NB4 (cell line): ENCODE measurements around the gene AIG1.
"Not testable (repeated sequence)": the region's sequence is repeated elsewhere in the genome, so short reads cannot be mapped to it uniquely, and the experiment has no call there.

ENCODE experiments used
- DNase-seq: peaks from one replicate; pipeline ENCODE4 v3.0.0; 2010; ENCODE audit warnings: low read depth
- H3K4me3 ChIP-seq: one replicate; pipeline ENCODE4 v1.5.1; 2011; ENCODE audit warnings: mild to moderate bottlenecking, low read depth, low read length, moderate library complexity
- MYC ChIP-seq: IDR thresholded peaks from 2 replicates; pipeline ENCODE4 v1.6.1; 2011; ENCODE audit warnings: low read depth, low read length
- POLR2A ChIP-seq: IDR thresholded peaks from 2 replicates; pipeline ENCODE4 v1.6.1; 2011; ENCODE audit warnings: mild to moderate bottlenecking; ENCODE audit not compliant: insufficient read length; ENCODE audit errors: extremely low read depth
- TF ChIP-seq, protein P1 (sequence below): IDR thresholded peaks from one replicate; pipeline ENCODE4 v1.5.1; 2012; ENCODE audit warnings: low read depth, low read length
- TF ChIP-seq, protein P2 (sequence below): IDR thresholded peaks from 2 replicates; pipeline ENCODE4 v1.6.1; 2011; ENCODE audit warnings: low read depth, low read length

Gene AIG1

DNA sequence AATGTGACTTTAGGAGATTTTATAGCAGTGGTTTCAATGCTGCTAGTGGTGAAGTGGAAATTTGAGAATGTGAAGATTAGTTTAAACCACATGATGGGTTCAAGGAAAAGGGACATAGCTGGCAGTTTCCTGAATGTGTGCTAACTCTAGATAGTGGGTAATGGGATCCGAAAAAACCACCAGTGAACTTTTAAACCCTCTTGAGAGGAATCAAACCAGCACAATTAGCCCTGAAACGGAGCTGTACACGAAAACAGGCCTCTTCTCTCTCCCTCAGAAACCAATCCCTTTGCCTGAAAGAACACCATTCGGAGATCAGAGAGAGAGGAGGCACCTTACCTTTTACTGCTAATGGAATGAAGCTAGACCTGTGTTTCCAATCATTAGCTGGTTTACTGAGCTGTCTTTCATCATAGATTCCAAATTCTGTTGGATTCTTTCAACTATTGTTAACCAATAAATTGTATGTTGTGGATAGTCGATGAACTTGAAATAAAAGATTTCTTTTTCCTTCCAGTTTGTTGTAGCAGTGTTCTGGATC is 103.9 kb downstream of the AIG1 start:
- no peak overlapping the region for H3K4me3 ChIP-seq
- DNase-seq = no peak
- TF ChIP-seq POLR2A = no peak
- no peak for TF ChIP-seq MYC
- TF ChIP-seq, protein P1, sequence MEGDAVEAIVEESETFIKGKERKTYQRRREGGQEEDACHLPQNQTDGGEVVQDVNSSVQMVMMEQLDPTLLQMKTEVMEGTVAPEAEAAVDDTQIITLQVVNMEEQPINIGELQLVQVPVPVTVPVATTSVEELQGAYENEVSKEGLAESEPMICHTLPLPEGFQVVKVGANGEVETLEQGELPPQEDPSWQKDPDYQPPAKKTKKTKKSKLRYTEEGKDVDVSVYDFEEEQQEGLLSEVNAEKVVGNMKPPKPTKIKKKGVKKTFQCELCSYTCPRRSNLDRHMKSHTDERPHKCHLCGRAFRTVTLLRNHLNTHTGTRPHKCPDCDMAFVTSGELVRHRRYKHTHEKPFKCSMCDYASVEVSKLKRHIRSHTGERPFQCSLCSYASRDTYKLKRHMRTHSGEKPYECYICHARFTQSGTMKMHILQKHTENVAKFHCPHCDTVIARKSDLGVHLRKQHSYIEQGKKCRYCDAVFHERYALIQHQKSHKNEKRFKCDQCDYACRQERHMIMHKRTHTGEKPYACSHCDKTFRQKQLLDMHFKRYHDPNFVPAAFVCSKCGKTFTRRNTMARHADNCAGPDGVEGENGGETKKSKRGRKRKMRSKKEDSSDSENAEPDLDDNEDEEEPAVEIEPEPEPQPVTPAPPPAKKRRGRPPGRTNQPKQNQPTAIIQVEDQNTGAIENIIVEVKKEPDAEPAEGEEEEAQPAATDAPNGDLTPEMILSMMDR = no peak
- TF ChIP-seq, protein P2, sequence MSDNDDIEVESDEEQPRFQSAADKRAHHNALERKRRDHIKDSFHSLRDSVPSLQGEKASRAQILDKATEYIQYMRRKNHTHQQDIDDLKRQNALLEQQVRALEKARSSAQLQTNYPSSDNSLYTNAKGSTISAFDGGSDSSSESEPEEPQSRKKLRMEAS = no peak

DNA sequence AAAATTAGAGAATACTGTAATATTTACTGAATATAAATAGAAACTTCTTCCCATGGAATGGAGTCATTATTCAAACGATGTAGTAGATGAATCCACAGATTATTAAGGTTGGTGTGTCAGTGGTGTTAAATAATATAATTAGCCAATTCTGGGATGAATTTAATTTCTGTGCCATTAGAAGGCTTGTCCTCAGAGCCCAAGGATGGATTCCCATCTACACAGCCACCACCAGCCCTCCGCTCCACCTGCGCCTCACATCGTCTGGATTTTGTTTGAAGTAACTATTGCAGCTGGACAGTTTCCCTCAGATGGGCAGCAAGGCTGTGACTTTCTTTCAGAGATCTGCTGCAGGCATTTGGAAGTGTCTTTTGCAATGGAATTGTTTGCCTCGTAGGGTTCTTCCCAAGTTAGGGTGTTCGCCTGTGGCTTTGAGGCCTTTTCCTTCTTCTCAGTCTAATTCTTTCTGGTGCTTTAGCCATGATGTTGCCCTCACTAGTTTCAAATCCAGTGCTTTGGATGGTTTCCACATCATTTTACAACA is 104.7 kb downstream of the AIG1 start:
- TF ChIP-seq, protein P1 = no peak
- TF ChIP-seq, protein P2 = no peak
- no peak for TF ChIP-seq MYC
- TF ChIP-seq POLR2A = no peak
- no peak for DNase-seq
- H3K4me3 ChIP-seq = no peak overlapping the region

DNA sequence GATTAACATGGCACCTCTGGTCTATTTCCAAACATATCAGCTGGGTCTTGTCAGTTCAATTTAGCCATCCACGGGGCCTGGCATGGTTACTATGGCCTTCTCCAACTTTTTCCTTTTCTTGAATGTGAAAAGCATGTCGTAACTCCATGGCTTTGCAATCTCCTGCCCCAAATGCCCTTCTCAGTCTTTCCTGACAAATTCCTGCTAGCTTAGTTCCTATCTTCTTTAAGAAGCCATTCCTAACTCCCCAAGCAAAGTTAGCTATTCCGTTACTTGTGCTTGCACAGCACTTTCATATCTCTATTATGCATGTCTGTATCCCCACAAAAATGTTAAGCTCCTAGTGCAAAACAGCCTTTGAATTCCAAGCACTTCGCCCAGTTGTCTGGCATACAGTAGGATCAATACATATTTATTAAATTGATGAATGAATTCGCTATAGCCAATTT is 105.6 kb downstream of the AIG1 start:
- DNase-seq = no peak
- H3K4me3 ChIP-seq = no peak overlapping the region
- TF ChIP-seq, protein P1 = no peak
- TF ChIP-seq POLR2A (no peak), MYC (no peak)
- TF ChIP-seq, protein P2 = no peak

DNA sequence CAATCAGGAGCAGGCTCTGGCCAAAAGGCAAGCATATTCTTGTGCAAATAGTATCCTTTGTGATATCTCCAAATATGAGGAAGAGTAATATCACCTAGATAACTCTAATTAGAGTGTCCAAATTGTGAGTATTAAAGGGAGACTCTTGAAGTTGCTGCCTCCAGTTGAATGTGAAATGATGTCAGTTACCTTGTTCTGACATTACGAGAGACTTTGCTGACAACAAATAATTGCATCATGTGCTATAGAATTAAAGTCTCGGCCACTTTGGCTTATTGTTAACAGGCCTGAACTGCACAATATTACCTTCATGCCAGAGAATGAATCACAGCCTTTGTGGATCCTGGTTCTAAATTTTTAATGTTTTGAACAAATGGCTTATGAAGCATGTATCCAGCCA is 106.5 kb downstream of the AIG1 start:
- no peak overlapping the region for H3K4me3 ChIP-seq
- DNase-seq = no peak
- TF ChIP-seq, protein P1 = no peak
- TF ChIP-seq MYC (no peak), POLR2A (no peak)
- TF ChIP-seq, protein P2 = no peak

DNA sequence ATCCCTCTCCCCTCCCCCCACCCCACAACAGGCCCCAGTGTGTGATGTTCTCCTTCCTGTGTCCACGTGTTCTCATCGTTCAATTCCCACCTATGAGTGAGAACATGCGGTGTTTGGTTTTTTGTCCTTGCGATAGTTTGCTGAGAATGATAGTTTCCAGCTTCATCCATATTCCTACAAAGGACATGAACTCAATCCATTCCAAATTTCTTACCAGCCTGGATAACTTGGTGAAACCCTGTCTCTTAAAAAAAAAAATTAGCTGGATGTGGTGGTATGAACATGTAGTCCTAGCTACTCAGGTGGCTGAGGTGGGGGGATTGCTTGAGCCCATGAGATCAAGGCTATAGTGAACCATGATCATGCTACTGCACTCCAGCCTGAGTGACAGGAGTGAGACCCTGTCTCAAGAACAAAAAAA is 107.7 kb downstream of the AIG1 start:
- DNase-seq, H3K4me3 ChIP-seq: not testable (repeated sequence)

DNA sequence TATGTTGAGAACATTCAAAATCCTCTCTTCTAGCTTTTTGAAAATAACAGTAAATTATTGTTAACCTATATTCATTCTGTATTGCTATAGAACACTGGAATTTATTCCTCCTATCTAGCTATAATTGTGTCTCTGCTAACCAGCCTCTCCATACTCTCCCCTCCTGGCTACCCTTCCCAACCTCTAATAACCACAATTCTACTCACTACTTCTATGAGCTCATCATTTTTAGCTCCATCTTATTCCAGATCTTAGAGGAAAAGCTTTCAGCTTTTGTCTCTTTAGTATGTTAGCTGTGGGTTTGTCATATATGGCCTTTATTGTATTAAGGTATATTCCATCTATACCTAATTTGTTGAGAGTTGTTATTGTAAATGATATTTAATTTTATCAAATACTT is 108.8 kb downstream of the AIG1 start:
- no peak for DNase-seq
- TF ChIP-seq, protein P2 = no peak
- no peak for TF ChIP-seq POLR2A
- TF ChIP-seq, protein P1 = no peak
- TF ChIP-seq MYC = no peak

More for the DNA sequence above, 108.8 kb downstream of the AIG1 start:
- H3K4me3 ChIP-seq = no peak overlapping the region
